ENCODE results near the gene ANTKMT. TPM values are rescaled to one million over a fixed set of nuclear protein-coding genes. Genes with fewer than 3 reads are reported as not detected.
A peak's percentile ranks its signal among the peaks of the same experiment; 100 is the strongest.
"Not testable (repeated sequence)": the region's sequence is repeated elsewhere in the genome, so short reads cannot be mapped to it uniquely, and the experiment has no call there.

Gene ANTKMT
- total RNA-seq, 1 experiment from 2014 or later = 42.3 TPM

- DNase-seq (ENCODE audit: low read depth) = peak; percentile 37
Measured at GRCh38 chr16:680967-681745, 39.8 kb upstream of the ANTKMT start.

GRCh38 chr16:681746-682427, 39.1 kb upstream of the ANTKMT start:
- peak; percentile 32 for DNase-seq (ENCODE audit: low read depth)

- no peak for DNase-seq (ENCODE audit: low read depth)
Measured at GRCh38 chr16:682493-683395, 38.2 kb upstream of the ANTKMT start.

GRCh38 chr16:683396-684070, 37.4 kb upstream of the ANTKMT start:
- DNase-seq (ENCODE audit: low read depth) = no peak

- DNase-seq (ENCODE audit: low read depth) = peak; percentile 84
Measured at GRCh38 chr16:684071-684794, 36.7 kb upstream of the ANTKMT start, which contains the start of gene JMJD8. TSS of gene JMJD8 (minus strand) at chr16:684334. CDS start at chr16:684319, 15 bp downstream.

- no peak for DNase-seq (ENCODE audit: low read depth)
Measured at GRCh38 chr16:684961-685696, 35.8 kb upstream of the ANTKMT start.

GRCh38 chr16:685967-686366, 35.0 kb upstream of the ANTKMT start:
- DNase-seq (ENCODE audit: low read depth) = peak; percentile 41

- DNase-seq (ENCODE audit: low read depth) = no peak
Measured at GRCh38 chr16:686459-687260, 34.3 kb upstream of the ANTKMT start.

- DNase-seq (ENCODE audit: low read depth) = no peak
Measured at GRCh38 chr16:687499-687898, 33.4 kb upstream of the ANTKMT start.

GRCh38 chr16:689175-689897, 31.6 kb upstream of the ANTKMT start:
- no peak for DNase-seq (ENCODE audit: low read depth)

- not testable (repeated sequence) for DNase-seq (ENCODE audit: low read depth)
Measured at GRCh38 chr16:691242-691641, 29.7 kb upstream of the ANTKMT start.

GRCh38 chr16:692356-693108, 28.4 kb upstream of the ANTKMT start:
- DNase-seq (ENCODE audit: low read depth) = no peak

GRCh38 chr16:693364-693763, 27.6 kb upstream of the ANTKMT start:
- DNase-seq (ENCODE audit: low read depth) = no peak

- no peak for DNase-seq (ENCODE audit: low read depth)
Measured at GRCh38 chr16:693766-694165, 27.2 kb upstream of the ANTKMT start.

- no peak for DNase-seq (ENCODE audit: low read depth)
Measured at GRCh38 chr16:694187-694862, 26.6 kb upstream of the ANTKMT start.

GRCh38 chr16:694863-695354, 26.0 kb upstream of the ANTKMT start:
- DNase-seq (ENCODE audit: low read depth) = no peak
